ENCODE data around the gene POLD1.
"Not testable (repeated sequence)": the region's sequence is repeated elsewhere in the genome, so short reads cannot be mapped to it uniquely, and the experiment has no call there.

The POLD1 gene

DNA sequence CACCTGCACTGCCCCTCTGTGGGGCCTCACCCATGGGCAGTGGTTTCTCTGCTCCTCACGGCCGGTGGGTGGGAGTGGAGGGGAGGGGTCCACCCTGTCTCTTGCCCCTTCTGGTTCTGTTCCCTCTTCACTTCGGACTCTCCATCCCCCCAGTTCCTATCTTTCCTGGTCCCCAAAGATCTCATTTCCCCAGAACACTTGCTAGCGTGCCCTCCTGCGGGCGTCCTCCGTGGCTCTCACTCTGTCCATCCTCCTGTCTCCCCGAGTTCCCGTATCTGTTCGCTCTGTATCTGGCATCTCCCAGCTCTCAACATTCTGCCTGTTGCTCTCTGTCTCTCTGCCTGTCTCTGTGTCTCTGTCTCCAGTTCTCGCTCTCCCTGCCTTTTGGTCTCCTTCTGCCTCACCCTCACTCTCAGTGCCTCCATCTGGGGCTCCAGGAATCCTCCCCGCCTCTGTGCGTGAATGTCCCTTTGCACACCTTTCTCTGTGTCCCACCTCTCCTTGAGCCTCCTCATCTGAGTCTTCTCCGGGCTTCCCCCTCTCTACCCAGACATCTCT lies 35.0 kb downstream of the POLD1 start:
- no peak for DNase-seq

DNA sequence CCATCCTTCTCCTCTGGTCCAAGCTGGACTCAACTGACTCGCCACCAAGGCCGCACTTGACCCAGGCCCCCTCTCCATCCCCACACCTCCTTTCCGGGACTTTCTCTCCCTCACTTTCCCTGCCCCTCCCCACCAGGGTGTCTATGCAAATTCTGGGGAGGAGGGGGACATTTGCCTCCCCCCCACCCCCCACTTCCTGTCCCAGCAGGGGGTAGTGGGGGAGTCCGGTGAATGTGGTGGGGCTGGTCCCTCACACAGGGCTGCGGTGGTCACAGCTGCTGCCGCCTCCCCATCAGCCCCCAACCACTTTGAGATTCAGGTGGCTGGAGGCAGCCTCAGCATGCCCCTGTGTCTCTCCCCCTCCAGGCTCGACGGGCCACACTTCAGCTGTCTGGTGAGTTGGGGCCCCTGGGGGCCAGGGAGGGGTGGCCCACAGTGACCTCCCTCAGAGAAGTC lies 35.5 kb downstream of the POLD1 start:
- no peak for DNase-seq

DNA sequence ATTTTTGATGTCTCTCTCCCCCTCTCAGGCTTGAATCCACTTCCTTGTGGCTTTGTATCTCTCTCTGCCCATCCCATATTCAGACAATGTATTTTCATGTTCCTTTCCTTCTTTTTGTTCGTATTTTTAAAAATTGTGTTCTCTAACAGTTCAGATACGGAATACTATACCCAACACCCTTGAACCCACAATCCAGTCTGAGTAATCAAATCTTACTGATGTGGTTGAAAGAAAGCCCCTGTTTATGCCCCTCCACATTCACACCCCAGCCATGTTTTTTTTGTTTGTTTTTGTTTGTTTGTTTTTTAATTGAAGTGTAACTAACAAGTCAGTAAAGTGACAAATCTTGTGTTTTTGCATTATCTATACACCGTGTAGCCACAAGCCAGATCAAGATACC lies 36.0 kb downstream of the POLD1 start:
- no peak for DNase-seq

DNA sequence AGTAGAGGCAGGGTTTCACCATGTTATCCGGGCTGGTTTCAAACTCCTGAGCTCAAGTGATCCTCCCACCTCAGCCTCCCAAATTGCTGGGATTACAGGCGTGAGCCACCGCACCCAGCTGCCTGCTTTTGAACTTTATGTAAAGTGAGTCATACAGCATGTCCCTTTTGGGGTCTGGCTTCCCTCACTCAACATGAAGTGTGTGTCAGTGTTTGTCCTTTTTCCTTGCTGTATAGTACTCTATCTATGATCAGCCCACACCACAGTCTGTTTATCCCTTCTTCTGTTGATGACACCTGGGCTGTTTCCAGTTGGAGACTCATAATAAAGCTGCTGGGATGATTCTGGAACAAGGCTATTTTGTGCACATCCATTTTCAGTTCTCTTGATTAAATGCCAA lies 36.7 kb downstream of the POLD1 start:
- no peak for DNase-seq

DNA sequence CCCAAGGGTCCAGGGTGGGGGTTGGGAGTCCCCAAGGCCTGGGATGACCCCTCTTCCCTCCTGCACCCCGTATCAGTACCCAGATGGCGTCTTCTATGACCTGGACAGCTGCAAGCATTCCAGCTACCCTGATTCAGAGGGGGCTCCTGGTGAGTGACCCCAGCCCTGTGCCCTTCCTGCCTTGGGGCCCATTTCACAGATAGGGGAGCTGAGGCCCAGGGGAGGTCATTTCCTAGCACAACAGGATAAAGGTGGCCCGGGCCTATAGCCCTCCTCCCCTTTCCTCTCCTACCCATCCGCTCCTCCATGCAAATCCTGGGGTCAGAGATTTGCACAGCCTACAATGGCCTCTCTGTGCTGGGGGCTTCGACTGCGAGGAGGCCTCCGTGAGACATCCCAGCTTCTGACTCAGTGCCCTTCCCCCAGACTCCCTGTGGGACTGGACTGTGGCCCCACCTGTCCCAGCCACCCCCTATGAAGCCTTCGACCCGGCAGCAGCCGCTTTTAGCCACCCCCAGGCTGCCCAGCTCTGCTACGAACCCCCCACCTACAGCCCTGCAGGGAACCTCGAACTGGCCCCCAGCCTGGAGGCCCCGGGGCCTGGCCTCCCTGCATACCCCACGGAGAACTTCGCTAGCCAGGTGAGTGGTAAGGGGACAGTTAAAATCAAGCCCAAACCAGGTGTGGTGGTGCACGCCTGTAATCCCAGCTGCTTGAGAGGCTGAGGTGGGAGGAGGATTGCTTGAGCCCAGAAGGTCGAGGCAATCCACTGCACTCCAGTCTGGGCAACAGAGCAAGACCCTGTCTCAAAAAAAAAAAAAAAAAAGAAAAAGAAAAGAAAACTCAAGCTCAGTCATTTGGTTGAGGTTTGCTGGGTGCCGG lies 38.5 kb downstream of the POLD1 start:
- DNase-seq, result no peak

DNA sequence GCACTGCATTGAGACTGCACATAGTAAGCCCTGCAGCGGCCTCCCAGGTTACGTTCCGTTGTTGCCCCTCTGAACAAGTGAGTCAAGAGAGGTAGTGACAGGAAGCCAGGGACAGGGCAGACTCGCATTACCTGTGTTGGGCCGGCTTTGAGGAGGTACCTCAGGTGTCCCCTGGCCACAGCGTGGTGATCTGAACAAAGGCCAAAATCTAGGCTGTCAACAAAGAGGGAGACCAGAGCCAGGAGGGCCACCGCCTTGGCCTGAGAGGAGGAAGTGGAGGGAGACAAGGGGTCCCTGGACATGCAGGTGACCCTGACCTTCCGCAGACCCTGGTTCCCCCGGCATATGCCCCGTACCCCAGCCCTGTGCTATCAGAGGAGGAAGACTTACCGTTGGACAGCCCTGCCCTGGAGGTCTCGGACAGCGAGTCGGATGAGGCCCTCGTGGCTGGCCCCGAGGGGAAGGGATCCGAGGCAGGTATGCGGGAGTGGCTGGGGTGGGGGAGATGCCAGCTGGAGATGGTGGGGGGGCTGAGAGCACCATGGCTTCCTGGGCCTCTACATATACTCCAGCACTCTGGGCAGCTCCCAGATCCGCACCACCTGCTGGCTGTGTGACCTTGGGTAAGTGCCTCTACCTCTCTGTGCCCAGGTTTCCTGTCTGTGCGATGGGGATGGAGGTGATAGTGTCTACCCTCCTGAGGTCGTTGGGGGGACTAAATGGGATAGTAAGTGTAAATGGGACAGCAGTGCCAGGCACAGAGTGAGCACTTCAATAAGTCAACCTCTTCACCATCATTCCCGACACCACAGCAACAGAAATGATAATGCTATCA lies 39.3 kb downstream of the POLD1 start:
- DNase-seq, result no peak

DNA sequence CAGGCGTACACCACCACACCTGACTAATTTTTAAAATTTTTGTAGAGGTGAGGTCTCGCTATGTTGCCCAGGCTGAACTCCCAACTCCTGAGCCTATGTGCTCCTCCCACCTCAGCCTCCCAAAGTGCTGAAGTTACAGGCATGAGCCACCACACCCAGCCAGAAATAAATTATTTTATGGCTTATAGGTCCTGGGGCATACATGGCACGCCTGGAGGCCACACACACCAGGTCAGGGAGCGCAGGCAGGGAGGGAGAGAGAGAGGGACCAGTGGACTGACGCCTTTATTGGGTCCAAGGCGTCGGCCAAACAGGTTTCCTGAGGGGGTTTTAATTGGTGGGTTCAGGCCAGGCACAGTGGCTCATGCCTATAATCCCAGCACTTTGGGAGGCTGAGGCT lies 41.4 kb downstream of the POLD1 start:
- DNase-seq, result no peak

DNA sequence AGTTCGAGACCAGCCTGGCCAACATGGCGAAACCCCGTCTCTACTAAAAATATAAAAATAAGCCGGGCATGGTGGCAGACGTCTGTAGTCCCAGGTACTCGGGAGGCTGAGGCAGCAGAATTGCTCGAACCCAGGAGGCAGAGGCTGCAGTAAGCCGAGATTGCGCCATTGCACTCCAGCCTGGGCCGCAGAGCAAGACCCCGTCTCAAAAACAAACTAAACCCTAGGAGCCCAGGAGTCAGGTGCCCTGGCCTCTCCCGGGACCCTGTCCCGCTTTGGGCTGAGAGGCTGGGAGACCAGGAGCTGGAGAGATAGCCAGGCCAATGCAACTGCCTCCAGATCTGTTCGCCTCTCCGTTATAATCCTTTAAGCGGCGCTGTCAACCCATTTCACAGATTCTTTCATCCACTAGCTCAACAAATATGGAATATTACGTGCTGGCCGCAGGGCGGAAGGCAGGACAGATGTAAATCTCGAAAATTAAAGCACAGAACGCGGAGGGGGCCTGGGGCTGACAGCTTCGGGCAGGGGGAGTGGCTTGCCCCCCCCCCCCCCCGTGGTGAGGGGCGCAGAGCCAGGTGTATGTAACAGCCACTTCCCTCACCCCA lies 43.3 kb downstream of the POLD1 start:
- no peak for DNase-seq

DNA sequence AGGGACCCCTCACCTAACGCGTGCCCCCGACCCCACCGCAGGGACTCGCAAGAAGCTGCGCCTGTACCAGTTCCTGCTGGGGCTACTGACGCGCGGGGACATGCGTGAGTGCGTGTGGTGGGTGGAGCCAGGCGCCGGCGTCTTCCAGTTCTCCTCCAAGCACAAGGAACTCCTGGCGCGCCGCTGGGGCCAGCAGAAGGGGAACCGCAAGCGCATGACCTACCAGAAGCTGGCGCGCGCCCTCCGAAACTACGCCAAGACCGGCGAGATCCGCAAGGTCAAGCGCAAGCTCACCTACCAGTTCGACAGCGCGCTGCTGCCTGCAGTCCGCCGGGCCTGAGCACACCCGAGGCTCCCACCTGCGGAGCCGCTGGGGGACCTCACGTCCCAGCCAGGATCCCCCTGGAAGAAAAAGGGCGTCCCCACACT lies 43.9 kb downstream of the POLD1 start:
- peak; percentile 56 for DNase-seq

DNA sequence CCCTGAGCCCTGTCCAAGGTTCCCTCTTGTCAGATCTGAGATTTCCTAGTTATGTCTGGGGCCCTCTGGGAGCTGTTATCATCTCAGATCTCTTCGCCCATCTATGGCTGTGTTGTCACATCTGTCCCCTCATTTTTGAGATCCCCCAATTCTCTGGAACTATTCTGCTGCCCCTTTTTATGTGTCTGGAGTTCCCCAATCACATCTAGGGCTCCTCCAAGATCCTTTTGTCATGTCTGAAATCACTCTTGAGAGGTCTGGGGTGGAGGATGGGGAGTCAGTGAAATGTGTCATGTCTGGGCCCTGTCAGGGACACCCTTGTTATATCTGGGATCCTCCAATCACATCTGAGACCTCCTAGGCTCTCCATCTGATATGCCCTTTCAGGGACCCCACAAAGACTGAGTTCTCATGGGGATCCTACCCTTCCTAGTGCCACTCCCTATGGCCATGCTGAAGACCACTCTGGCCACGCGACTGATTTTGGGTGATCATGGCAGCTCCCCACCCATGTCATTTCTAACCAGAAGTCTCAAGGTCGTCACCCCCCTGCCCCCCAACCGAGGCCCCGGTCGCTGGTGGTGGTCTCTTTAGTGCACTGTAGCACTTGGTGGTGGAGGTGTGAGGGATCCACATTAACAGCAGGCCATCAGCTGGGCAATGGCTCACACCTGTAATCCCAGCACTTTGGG lies 44.8 kb downstream of the POLD1 start:
- no peak for DNase-seq

DNA sequence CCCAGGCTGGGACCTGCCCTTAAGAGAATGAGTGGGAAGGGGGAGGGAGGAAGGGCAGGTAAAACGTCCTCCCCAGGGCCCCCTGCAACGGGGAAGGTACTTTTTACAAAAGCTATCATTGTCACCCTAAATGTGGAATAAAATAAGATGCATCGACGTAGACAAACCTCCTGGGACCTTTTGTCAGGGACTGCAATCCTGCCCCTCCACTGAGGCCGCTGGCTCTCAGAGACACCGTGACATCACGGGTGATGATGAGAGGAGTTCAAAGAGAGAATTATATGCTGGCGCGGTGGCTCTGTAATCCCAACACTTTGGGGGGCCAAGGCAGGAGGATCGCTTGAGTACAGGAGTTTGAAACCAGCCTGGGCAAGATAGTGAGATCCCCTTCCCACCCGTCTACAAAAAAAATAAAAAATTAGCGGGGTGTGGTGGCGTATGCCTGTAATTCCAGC lies 46.8 kb downstream of the POLD1 start:
- DNase-seq, result no peak

DNA sequence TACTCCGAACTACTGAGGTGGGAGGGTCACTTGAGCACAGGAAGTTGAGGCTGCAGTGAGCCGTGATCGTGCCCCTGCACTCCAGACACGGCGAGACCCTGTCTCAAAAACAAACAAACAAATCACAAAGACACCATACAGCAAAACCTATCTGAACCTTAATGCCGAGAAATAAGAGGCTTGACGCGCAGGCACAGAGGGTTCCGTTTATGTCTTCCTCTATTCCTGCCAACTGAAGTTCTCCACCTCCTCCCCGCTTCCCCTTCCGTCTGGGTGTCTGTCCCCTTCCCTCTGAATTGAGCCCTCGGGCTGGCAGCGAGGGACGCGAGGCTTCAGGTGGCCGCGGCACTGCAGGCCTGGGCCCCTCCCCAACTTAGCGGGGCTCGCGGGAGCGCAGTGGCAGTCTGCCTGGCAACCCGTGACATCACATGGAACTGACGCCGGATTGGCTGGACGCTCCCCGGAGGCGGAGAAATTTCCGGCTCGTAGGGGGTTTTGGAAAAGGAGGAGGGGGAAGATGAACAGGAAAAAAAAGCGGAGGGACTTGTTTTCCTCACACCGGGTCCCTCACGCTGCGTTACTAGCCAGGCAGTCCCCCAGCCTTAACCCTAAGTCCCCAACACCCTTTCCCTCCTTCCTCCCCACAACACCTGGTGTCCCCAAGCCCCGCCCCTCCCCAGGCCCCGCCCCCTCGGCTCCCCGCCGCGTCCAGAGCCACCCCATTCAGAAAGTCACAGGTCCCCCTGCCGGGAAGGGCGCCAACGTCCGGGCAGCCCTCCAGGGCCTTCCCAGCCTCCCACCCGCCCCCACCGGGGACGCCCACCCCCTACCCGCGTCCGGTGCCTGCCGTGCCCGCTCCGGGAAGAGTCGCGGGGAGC lies 47.4 kb downstream of the POLD1 start:
- peak; percentile 87 for DNase-seq

DNA sequence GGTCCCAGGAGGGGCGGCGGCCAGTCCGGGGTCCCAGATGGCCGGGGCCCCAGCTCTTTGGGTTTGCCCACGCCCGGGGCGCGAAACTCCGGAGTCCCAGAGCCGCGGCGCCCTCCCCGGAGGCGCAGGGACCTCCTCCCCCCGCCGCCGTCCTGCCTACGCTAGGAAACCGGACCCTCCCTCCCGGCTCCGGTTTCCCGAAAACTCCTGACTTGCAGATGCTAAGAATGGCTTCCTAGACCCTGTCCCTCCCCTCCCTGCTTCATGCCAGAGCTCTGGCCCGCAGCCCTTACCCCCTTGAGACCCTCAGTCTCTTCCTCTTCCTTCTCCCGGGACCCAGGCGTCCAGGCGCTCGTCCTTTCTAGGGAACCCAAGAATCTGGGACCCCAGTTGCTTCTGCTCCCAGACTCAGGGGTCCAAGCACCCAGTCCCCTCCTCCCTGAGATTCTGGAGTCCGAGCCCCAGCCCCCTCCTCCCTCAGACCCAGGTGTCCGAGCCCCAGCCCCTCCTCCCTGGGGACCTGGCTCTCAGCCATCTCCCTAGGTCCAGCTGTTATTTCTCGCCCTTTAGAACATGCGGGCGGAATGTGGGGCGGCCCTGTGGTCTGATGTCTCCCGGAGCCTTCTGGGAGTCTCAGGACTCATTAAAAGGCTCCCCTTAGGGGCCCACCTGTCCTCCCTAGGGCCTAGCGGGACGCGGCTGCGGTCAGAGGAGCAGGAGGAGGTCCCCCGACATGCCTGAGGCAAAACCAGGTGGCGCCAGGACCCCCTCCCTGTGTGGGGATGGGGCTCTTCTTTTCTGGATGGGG lies 48.3 kb downstream of the POLD1 start, which contains the start of gene MYBPC2:
Gene MYBPC2, plus strand, starts transcription at position 672 of the 808 bp plus-strand sequence. Its CDS starts 62 bp downstream, at position 734.
- no peak for DNase-seq

DNA sequence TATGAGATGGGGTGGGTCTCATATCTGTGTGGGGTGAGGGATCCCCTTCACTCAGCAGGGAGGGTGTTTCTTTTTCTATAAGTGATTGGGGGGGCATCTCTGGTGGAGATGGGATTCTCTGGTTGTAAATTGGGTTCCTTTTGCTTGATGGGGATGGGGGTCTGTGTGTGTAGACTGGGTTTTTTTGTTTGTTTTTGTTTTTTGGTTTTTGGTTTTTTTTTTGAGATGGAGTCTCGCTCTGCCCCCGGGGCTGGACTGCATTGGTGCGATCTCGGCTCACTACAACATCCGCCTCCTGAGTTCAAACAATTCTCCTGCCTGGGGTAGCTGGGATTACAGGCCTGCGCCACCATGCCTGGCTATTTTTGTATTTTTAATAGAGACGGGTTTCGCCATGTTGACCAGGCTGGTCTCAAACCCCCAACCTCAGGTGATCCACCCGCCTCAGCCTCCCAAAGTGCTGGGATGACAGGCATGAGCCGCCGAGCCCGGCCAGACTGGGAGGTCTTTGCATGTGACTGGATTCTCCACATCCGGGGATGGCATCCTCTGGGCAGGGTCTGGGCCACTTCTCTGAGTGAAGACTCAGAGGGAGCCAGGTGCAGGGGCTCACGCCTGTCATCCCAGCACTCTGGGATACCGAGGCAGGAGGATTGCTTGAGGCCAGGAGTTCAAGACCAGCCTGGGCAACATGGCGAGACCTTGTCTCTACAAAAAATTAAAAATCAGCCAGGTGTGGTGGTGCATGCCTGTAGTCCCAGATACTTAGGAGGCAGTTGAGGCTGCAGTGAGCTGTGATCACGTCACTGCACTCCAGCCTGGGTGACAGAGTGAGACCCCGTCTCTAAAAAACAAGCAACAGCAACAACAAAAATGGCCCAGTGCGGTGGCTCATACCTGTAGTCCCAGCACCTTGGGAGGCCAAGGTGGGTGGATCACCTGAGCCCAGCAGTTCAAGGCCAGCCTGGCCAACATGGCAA lies 49.3 kb downstream of the POLD1 start:
- no peak for DNase-seq

DNA sequence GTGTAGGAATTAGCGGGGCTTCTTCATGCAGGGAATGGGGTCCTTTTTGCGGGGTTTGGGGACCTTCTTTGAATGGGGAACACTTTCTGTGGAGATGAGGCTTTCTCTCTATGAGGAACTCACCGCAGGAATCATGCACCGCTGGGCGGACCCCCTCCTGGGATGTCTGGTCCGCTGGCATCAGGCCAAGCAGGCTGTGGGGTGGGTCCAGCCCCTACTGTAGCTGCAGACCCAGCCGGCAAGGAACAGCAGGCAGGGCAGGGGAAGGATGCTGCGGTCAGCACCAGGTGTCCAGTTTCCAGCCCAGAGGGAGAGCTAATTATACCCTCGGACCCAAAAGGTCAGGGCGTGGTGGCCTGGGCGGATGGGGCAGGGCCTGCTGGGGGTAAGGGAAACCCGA lies 50.4 kb downstream of the POLD1 start:
- DNase-seq, result no peak

DNA sequence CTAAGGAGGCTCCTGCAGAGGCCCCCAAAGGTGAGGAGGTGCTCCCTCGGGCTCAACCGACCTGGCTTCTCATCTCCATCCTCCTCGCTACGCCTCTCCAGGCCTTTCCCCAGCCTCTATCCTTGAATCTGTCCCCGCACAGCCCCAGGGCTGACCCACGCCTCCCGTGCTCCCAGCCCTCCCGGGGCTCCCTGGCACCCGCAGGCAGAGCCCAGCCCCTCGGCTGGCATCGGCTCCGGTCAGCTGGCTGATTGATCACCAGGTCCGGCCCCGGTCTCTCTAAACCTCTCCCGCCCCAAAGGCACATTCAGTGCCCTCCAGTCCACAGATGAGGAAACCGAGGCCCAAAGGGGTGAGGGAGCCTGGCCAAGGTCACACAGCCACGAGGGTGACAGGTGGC lies 51.1 kb downstream of the POLD1 start:
- no peak for DNase-seq

DNA sequence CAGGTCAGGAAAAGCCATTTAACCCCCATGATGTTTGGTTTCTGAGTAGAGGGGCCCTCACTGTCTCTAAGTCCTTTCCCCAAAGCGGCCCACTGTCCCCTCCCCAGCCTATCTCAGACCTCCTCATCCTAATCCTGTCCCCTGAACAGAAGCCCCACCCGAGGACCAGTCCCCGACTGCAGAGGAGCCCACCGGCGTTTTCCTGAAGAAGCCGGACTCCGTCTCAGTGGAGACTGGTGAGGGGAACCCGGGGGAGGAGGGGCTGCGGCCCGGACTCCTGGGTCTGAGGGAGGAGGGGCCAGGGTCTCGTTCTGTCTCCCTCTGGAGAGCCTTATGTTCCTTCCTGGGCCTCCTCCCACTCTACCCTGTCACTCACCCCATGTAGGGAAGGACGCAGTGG lies 51.5 kb downstream of the POLD1 start:
- DNase-seq, result no peak

DNA sequence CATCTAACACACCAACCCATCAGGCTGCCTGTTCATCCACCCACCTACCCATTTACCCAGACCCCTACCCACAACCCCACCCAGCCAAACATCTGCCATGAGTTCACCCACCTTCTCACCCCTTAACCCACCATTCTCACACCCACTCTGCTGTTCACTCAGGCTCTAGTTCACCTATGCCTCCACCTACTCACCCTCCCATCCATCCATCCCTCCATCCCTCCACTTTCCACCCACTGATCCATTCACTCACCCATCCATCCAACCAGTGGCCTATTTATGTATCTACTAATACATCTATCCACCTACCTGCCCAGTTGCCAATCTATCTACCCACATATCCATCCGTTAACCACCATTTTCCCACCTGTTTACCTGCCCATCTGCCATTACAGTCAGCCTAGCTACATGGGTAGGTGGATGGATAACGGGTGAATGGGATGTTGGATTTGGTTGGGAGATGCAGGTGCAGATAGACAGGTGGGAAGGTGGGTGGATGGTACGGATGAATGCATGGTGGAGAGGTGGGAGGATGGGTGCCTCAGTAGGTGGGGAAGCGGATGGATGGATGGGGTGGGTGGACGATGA lies 53.8 kb downstream of the POLD1 start:
- no peak for DNase-seq

DNA sequence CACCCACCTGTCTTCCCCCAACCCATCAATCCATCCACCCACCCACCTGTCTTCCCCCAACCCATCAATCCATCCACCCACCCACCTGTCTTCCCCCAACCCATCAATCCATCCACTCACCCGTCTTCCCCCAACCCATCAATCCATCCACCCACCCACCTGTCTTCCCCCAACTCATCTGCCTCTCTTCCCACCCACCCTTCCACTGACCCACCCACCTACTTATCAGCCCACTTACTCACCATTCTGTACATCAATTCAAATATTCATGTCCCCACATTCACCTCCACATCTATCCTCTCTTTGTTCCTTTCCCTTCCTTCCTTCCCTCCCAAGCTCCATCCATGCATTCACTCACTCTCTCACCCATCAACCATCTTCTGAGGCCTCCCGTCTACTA lies 55.0 kb downstream of the POLD1 start:
- DNase-seq, result not testable (repeated sequence)
